Heart left ventricle (tissue), 16 donors: Measurements from ENCODE around the gene DRP2. TPM values are rescaled to one million over a fixed set of nuclear protein-coding genes. Genes with fewer than 3 reads are reported as not detected.
A peak's percentile ranks its signal among the peaks of the same experiment; 100 is the strongest.

Experiments used
- ATAC-seq, 4 donors: fragments of 200-7000 bp; cut with Tn5 transposase; one replicate each; pipeline ENCODE4 v1.9.1; 2020 to 2022; ENCODE audit warnings: moderate library complexity in 4 of 4, mild to moderate bottlenecking in 3 of 4, moderate number of reproducible peaks in 1 of 4
- DNase-seq, 5 donors: peaks; one replicate each; pipeline ENCODE4 v3.0.0-alpha.2; 2020
- H3K27ac ChIP-seq, 12 donors: fragments of 200-600 bp; sonication (generic) in 4 of 12; one replicate each; pipeline versions ENCODE4 v1.5.0 to v1.8.0; 2016 to 2022; ENCODE audit warnings: mild to moderate bottlenecking in 2 of 12
- H3K27me3 ChIP-seq, 9 donors: fragments of 200-600 bp; sonication (generic) in 2 of 9; one replicate each; pipeline versions ENCODE4 v1.5.1 to v1.8.0; 2016 to 2022; ENCODE audit warnings: mild to moderate bottlenecking in 3 of 9
- H3K36me3 ChIP-seq, 9 donors: fragments of 200-600 bp; sonication (generic) in 2 of 9; one replicate each; pipeline versions ENCODE4 v1.5.0 to v1.8.0; 2018 to 2022; ENCODE audit warnings: mild to moderate bottlenecking in 2 of 9
- H3K4me1 ChIP-seq, 12 donors: fragments of 200-600 bp; sonication (generic) in 4 of 12; one replicate each; pipeline versions ENCODE4 v1.5.0 to v1.8.0; 2016 to 2022; ENCODE audit warnings: mild to moderate bottlenecking in 3 of 12
- H3K4me3 ChIP-seq, 12 donors: fragments of 200-600 bp; sonication (generic) in 4 of 12; one replicate each; pipeline versions ENCODE4 v1.5.0 to v1.8.0; 2017 to 2022; ENCODE audit warnings: mild to moderate bottlenecking in 9 of 12, moderate library complexity in 4 of 12
- H3K9me3 ChIP-seq, 12 donors: fragments of 200-600 bp; sonication (generic) in 4 of 12; one replicate each; pipeline versions ENCODE4 v1.5.0 to v1.8.0; 2016 to 2022; ENCODE audit warnings: mild to moderate bottlenecking in 1 of 12
- CTCF ChIP-seq, 12 donors: fragments of 200-600 bp; sonication (generic) in 4 of 12; IDR thresholded peaks; one replicate each; pipeline versions ENCODE4 v1.5.0 to v1.8.0; 2018 to 2022; ENCODE audit warnings: antibody characterized with exemption in 12 of 12, mild to moderate bottlenecking in 5 of 12
- POLR2A ChIP-seq, 2 donors: fragments of 450-650 bp; IDR thresholded peaks; one replicate each; pipeline ENCODE4 v1.6.1; 2017; ENCODE audit warnings: antibody characterized with exemption in 2 of 2, mild to moderate bottlenecking in 2 of 2, moderate library complexity in 2 of 2
- WGBS, 4 donors: extraction: QIAGEN DNeasy Blood & Tissue Kit in 2 of 4; methylation state at CpG; one replicate each; pipeline versions ENCODE4 v1.1.5 to v1.1.7; 2013 to 2018; 5-methylcytosine and 5-hydroxymethylcytosine counted together
- intact Hi-C, 10 donors: fragments of 100-400 bp; cut with DNase I; formaldehyde crosslinking; loops; one replicate each; pipeline versions ENCODE4 v1.11.1 to v1.14.2; 2022
- polyA plus RNA-seq, 2 donors: library from polyadenylated mRNA; stranded (reverse); fragments of 200-250 nt; gene quantifications; one replicate each; pipeline ENCODE4 v1.2.3, GENCODE V29; 2013
- total RNA-seq, 9 donors: library from RNA; depleted of rRNA in 2 of 9; stranded (reverse); fragments of >200 nt in 2 of 9; fragmentation: NEBNext Ultra II Directional in 3 of 9; extraction: Animal tissue kit (Norgen Biotek cat#: 25700) in 3 of 9; gene quantifications; one replicate each; pipeline versions ENCODE4 v1.1.0 to v1.2.4, GENCODE V29; 2016 to 2023
- donor health status: ischemic (EF 13 %, LVEDD 7.1; RV severe dilation, severe dysfunction).
- donor health status: healthy with polysubstance abuse.
- donor health status: DM: no; HTN: yes; CAD: no.
- donor health status: DM: no; HTN: no; CAD: no.
- donor health status: ischemic (EF 25% LVEDD 6.9; RV normal size, moderate dysfunction).
- donor health status: ischemic (EF 25% LVEDD 5.7; RV mildly dilated, moderate dysfunction).
- donor health status: healthy.
- donor health status: DM: yes; HTN: yes; CAD: no.
- donor health status: ischemic (EF 35%, LVEDD 5.7; RV mildly dilated, moderate dysfunction).
- donor health status: nonischemic (EF 11% LVEDD 7.7; RV severe dilation, severe dysfunction).
- donor health status: DM: yes; HTN: yes; CAD: no.
- donor health status: PGD.
- donor health status: ischemic (EF 29% LVEDD 5.4; RV normal size, mild dysfunction).
- donor health status: nonischemic (EF 23%, LVEDD 6.1; RV moderate dilation, normal function).

DRP2 gene
- total and polyA plus RNA-seq, 11 donors: 0.01 to 0.11 (median 0.05) TPM; not detected in 4

- Histone ChIP-seq H3K4me1 (no peaks in the 10 kb centered on the region), H3K36me3 (no peaks in the 10 kb centered on the region), H3K9me3 (no peaks in the 10 kb centered on the region), H3K4me3 (no peak overlapping the region), H3K27me3 (peaks cover 0 to 11% (median 0%) of the 10 kb centered on the region in 9 donors), H3K27ac (no peak overlapping the region)
- ATAC-seq (peak in 2 of 4 donors; percentile 36 to 50), DNase-seq (no peak)
- intact Hi-C loops: no loop called here
- WGBS, 4 donors: 49 to 62% (median 57%) methylated on average over 12 of the region's 12 CpGs
- TF ChIP-seq POLR2A (IDR thresholded peaks at IDR 0.05) (no peak), CTCF (IDR thresholded peaks at IDR 0.05) (no peak)
Measured at GRCh38 chrX:101219864-101220346, 319 bp downstream of the DRP2 start.

GRCh38 chrX:101220662-101221260, 1.2 kb downstream of the DRP2 start:
- ATAC-seq: no peak

GRCh38 chrX:101223226-101223625, 3.6 kb downstream of the DRP2 start:
- intact Hi-C loops: no loop called here
- WGBS, 4 donors: 58 to 89% (median 72%) methylated on average over 1 of the region's 1 CpG
- Histone ChIP-seq H3K4me1 (no peaks in the 10 kb centered on the region), H3K27ac (no peak overlapping the region), H3K9me3 (no peaks in the 10 kb centered on the region), H3K27me3 (peaks cover 0 to 17% (median 0%) of the 10 kb centered on the region in 9 donors), H3K36me3 (no peaks in the 10 kb centered on the region), H3K4me3 (no peak overlapping the region)
- ATAC-seq (no peak), DNase-seq (no peak)
- TF ChIP-seq CTCF (IDR thresholded peaks at IDR 0.05) (no peak), POLR2A (IDR thresholded peaks at IDR 0.05) (no peak)

More at GRCh38 chrX:101220662-101221260, 1.2 kb downstream of the DRP2 start:
- TF ChIP-seq CTCF (IDR thresholded peaks at IDR 0.05) (no peak), POLR2A (IDR thresholded peaks at IDR 0.05) (no peak)
- no peak for DNase-seq
- Histone ChIP-seq H3K27me3 (peaks cover 0 to 17% (median 0%) of the 10 kb centered on the region in 9 donors), H3K27ac (no peak overlapping the region), H3K9me3 (no peaks in the 10 kb centered on the region), H3K36me3 (no peaks in the 10 kb centered on the region), H3K4me1 (no peaks in the 10 kb centered on the region), H3K4me3 (no peak overlapping the region)
- intact Hi-C loops: no loop called here
- WGBS, 4 donors: 40 to 57% (median 47%) methylated on average over 4 of the region's 4 CpGs

- intact Hi-C loops: no loop called here
- no peak overlapping the region for H3K4me3 ChIP-seq
- no peaks in the 10 kb centered on the region for H3K9me3 ChIP-seq
- no peaks in the 10 kb centered on the region for H3K36me3 ChIP-seq
- TF ChIP-seq CTCF (IDR thresholded peaks at IDR 0.05): no peak
- H3K27ac ChIP-seq: no peak overlapping the region
- no peaks in the 10 kb centered on the region for H3K4me1 ChIP-seq
- ATAC-seq (no peak), DNase-seq (no peak)
- H3K27me3 ChIP-seq: peaks cover 0 to 9% (median 0%) of the 10 kb centered on the region in 9 donors
- 86 to 94% (median 90%) methylated on average over 1 of the region's 1 CpG for WGBS, 4 donors
Measured at GRCh38 chrX:101229170-101229569, 9.6 kb downstream of the DRP2 start.
